ENCODE measurements around the gene KLK2.

The KLK2 gene

DNA sequence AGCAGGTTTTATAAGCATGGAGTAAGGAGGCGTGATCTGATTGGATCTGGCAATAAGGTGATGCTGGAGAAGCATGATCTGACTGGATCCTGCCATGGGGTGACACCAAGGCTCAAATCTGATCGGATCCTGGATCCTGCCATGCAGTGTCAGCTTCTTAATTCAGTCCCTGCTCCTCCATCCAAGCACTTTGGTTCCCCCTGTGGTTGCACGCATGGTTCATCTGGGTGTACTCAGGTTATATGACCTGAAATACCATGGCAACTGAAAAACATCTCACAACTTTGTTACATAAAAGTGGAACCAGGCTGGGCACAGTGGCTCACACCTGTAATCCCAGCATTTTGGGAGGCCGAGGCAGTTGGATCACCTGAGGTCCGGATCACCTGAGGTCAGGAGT is 55.6 kb downstream of the KLK2 start:
- DNase-seq, result no peak

All from CD4-positive, alpha-beta T cell treated with Interleukin-17A for 4 hours (primary cell).